Endothelial cell (in vitro differentiated cells): ENCODE data around the gene GPC5. TPM values are rescaled to one million over a fixed set of nuclear protein-coding genes. Genes with fewer than 3 reads are reported as not detected.

Source experiments
- DNase-seq: peaks from one replicate; pipeline ENCODE4 v3.0.0; 2021; ENCODE audit warnings: low spot score
- H3K27ac Mint-ChIP-seq: one replicate; pipeline ENCODE4 v1.8.0; 2021; ENCODE audit warnings: mixed read lengths, inconsistent platforms; ENCODE audit not compliant: unreplicated experiment
- H3K27me3 Mint-ChIP-seq: one replicate; pipeline ENCODE4 v1.8.0; 2021; ENCODE audit warnings: mild to moderate bottlenecking, moderate library complexity, mixed read lengths, inconsistent platforms; ENCODE audit not compliant: unreplicated experiment
- H3K36me3 Mint-ChIP-seq: one replicate; pipeline ENCODE4 v1.8.0; 2021; ENCODE audit warnings: mild to moderate bottlenecking, low read depth, mixed read lengths, inconsistent platforms; ENCODE audit not compliant: unreplicated experiment
- H3K4me1 Mint-ChIP-seq: one replicate; pipeline ENCODE4 v1.8.0; 2021; ENCODE audit warnings: mild to moderate bottlenecking, mixed read lengths, inconsistent platforms; ENCODE audit not compliant: unreplicated experiment
- H3K4me3 Mint-ChIP-seq: one replicate; pipeline ENCODE4 v1.8.0; 2021; ENCODE audit warnings: mild to moderate bottlenecking, mixed read lengths, inconsistent platforms; ENCODE audit not compliant: unreplicated experiment
- H3K9me3 Mint-ChIP-seq: one replicate; pipeline ENCODE4 v1.8.0; 2021; ENCODE audit warnings: mixed read lengths, inconsistent platforms; ENCODE audit not compliant: unreplicated experiment
- total RNA-seq: library from RNA; stranded (reverse); fragmentation: NEBNext Ultra II Directional; extraction: Animal tissue kit (Norgen Biotek cat#: 25700); gene quantifications from one replicate; pipeline ENCODE4 v1.2.1, GENCODE V29; 2021; ENCODE audit not compliant: unreplicated experiment
- TF ChIP-seq, protein P1 (sequence below): fragments of 200-600 bp; sonication (generic); IDR thresholded peaks from one replicate; pipeline ENCODE4 v1.5.0; 2021; ENCODE audit warnings: antibody characterized with exemption; ENCODE audit not compliant: unreplicated experiment

GPC5 gene
- total RNA-seq, 1 donor from 2014 or later = not detected

- H3K27me3 Mint-ChIP-seq = no peaks in the 10 kb centered on the region
- H3K4me1 Mint-ChIP-seq = no peaks in the 10 kb centered on the region
- TF ChIP-seq, protein P1, sequence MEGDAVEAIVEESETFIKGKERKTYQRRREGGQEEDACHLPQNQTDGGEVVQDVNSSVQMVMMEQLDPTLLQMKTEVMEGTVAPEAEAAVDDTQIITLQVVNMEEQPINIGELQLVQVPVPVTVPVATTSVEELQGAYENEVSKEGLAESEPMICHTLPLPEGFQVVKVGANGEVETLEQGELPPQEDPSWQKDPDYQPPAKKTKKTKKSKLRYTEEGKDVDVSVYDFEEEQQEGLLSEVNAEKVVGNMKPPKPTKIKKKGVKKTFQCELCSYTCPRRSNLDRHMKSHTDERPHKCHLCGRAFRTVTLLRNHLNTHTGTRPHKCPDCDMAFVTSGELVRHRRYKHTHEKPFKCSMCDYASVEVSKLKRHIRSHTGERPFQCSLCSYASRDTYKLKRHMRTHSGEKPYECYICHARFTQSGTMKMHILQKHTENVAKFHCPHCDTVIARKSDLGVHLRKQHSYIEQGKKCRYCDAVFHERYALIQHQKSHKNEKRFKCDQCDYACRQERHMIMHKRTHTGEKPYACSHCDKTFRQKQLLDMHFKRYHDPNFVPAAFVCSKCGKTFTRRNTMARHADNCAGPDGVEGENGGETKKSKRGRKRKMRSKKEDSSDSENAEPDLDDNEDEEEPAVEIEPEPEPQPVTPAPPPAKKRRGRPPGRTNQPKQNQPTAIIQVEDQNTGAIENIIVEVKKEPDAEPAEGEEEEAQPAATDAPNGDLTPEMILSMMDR = no peak
- H3K27ac Mint-ChIP-seq = no peak overlapping the region
- peaks cover 7% of the 10 kb centered on the region for H3K9me3 Mint-ChIP-seq
- peaks cover 4% of the 10 kb centered on the region for H3K36me3 Mint-ChIP-seq
- H3K4me3 Mint-ChIP-seq = no peak overlapping the region
- no peak for DNase-seq
Measured at GRCh38 chr13:92362717-92363116, 964.3 kb downstream of the GPC5 start.

GRCh38 chr13:92365904-92366303, 967.5 kb downstream of the GPC5 start:
- DNase-seq = no peak
- no peaks in the 10 kb centered on the region for H3K4me1 Mint-ChIP-seq
- no peak overlapping the region for H3K4me3 Mint-ChIP-seq
- no peak overlapping the region for H3K27ac Mint-ChIP-seq
- H3K27me3 Mint-ChIP-seq = no peaks in the 10 kb centered on the region
- TF ChIP-seq, protein P1 = no peak
- no peaks in the 10 kb centered on the region for H3K9me3 Mint-ChIP-seq
- no peaks in the 10 kb centered on the region for H3K36me3 Mint-ChIP-seq

DNA sequence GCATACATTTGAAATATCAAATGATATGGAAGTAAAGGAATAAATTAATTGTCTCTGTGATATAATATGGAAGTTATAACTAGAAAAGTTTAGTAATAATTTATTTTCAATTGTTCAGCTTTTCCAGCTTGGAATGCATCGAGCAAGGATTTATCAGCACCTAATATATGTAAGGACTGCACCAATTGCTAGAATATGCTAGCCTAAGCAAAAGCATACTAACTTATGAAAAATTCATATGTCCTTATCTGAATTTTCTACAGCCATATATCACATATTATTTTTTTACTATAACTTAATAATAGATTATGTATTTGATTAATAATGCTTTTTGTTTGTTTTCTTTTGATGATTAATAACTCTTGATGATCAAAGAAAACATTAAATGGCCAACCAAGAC, 979.0 kb downstream of the GPC5 start:
- DNase-seq = no peak
- no peaks in the 10 kb centered on the region for H3K9me3 Mint-ChIP-seq
- H3K4me1 Mint-ChIP-seq = no peaks in the 10 kb centered on the region
- no peak overlapping the region for H3K27ac Mint-ChIP-seq
- no peak overlapping the region for H3K4me3 Mint-ChIP-seq
- TF ChIP-seq, protein P1 = no peak
- H3K27me3 Mint-ChIP-seq = no peaks in the 10 kb centered on the region
- H3K36me3 Mint-ChIP-seq = no peaks in the 10 kb centered on the region

GRCh38 chr13:92379371-92379770, 981.0 kb downstream of the GPC5 start:
- Mint-ChIP-seq H3K9me3 (no peaks in the 10 kb centered on the region), H3K27ac (no peak overlapping the region), H3K4me3 (no peak overlapping the region), H3K27me3 (no peaks in the 10 kb centered on the region), H3K36me3 (no peaks in the 10 kb centered on the region), H3K4me1 (no peaks in the 10 kb centered on the region)
- no peak for DNase-seq
- TF ChIP-seq, protein P1 = no peak

DNA sequence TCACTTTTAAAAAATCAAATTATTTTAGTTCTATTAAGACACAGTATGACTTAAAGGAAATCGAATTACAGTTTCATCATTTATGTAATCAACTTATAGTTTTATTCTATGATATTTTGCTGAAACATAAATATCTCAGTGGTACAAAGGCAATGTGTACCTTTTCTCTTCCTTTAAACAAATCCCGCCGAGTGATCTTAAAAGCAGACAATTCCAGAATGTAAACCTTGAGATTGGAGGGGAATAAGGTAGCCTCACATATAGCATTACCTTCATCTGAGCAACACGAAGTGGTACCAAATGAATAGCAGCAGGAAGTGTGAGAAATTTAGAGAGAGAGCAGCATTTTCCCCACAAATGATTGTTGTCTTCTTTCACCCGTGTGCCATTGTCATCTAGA, 986.0 kb downstream of the GPC5 start:
- Mint-ChIP-seq H3K9me3 (no peaks in the 10 kb centered on the region), H3K36me3 (no peaks in the 10 kb centered on the region), H3K27me3 (no peaks in the 10 kb centered on the region), H3K4me3 (no peak overlapping the region), H3K4me1 (no peaks in the 10 kb centered on the region), H3K27ac (no peak overlapping the region)
- no peak for DNase-seq
- TF ChIP-seq, protein P1 = no peak
